Body of pancreas (tissue), 4 donors: ENCODE data around the gene ACVR2A.

ENCODE experiments used
- CTCF ChIP-seq, 7 experiments: fragments of 450-650 bp in 4 of 7; fragments of 200-600 bp in 3 of 7; sonication (generic) in 3 of 7; IDR thresholded peaks; one replicate each; pipeline ENCODE4 v1.5.1; 2016 to 2019; ENCODE audit warnings: antibody characterized with exemption in 7 of 7
- POLR2A ChIP-seq, 3 donors: fragments of 450-650 bp; IDR thresholded peaks; one replicate each; pipeline ENCODE4 v1.6.1; 2016; ENCODE audit warnings: antibody characterized with exemption in 3 of 3, mild to moderate bottlenecking in 2 of 3

- TF ChIP-seq CTCF (IDR thresholded peaks at IDR 0.05), result no peak
- TF ChIP-seq POLR2A (IDR thresholded peaks at IDR 0.05), result no peak
These were observed 132.8 kb downstream of the ACVR2A start for GRCh38 chr2:147977679-147978078.
